Sigmoid colon (tissue), 7 donors: ENCODE data around the gene INA. TPM values are rescaled to one million over a fixed set of nuclear protein-coding genes. Genes with fewer than 3 reads are reported as not detected.

Experiments
- DNase-seq: peaks from one replicate; pipeline ENCODE4 v3.0.0-alpha.2; 2019
- H3K27ac ChIP-seq, 4 donors: fragments of 200-600 bp; sonication (generic); one replicate each; pipeline ENCODE4 v1.5.1; 2016 to 2019; ENCODE audit warnings: mild to moderate bottlenecking in 1 of 4
- H3K27me3 ChIP-seq, 3 donors: fragments of 200-600 bp; sonication (generic); one replicate each; pipeline ENCODE4 v1.5.1; 2019; ENCODE audit warnings: mild to moderate bottlenecking in 1 of 3
- H3K36me3 ChIP-seq, 4 donors: fragments of 200-600 bp; sonication (generic); one replicate each; pipeline ENCODE4 v1.5.1; 2016 to 2019
- H3K4me1 ChIP-seq, 4 donors: fragments of 200-600 bp; sonication (generic); one replicate each; pipeline ENCODE4 v1.5.1; 2017 to 2019
- H3K4me3 ChIP-seq, 4 donors: fragments of 200-600 bp; sonication (generic); one replicate each; pipeline ENCODE4 v1.5.1; 2017 to 2019; ENCODE audit warnings: mild to moderate bottlenecking in 2 of 4, moderate library complexity in 1 of 4
- H3K9me3 ChIP-seq, 4 donors: fragments of 200-600 bp in 3 of 4; sonication (generic) in 3 of 4; one replicate each; pipeline versions ENCODE4 v1.5.1 to v1.6.1; 2013 to 2019
- CTCF ChIP-seq, 4 experiments: fragments of 450-650 bp in 3 of 4; fragments of 200-600 bp in 1 of 4; IDR thresholded peaks; one replicate each; pipeline ENCODE4 v1.5.1; 2016 to 2019; ENCODE audit warnings: antibody characterized with exemption in 4 of 4, mild to moderate bottlenecking in 3 of 4, moderate library complexity in 2 of 4
- EP300 ChIP-seq, 4 donors: sonication (generic); formaldehyde crosslinking; IDR thresholded peaks; one replicate each; pipeline ENCODE4 v1.6.1; 2017; ENCODE audit warnings: antibody characterized with exemption in 4 of 4
- POLR2A ChIP-seq, 2 donors: fragments of 450-650 bp; IDR thresholded peaks; one replicate each; pipeline ENCODE4 v1.6.1; 2016; ENCODE audit warnings: antibody characterized with exemption in 2 of 2, mild to moderate bottlenecking in 2 of 2, moderate library complexity in 2 of 2
- POLR2AphosphoS5 ChIP-seq, 4 donors: sonication (generic); formaldehyde crosslinking; IDR thresholded peaks; one replicate each; pipeline ENCODE4 v1.6.1; 2017; ENCODE audit warnings: antibody characterized with exemption in 4 of 4
- WGBS, 2 donors: extraction: QIAGEN DNeasy Blood & Tissue Kit; methylation state at CpG; one replicate each; pipeline ENCODE4 v1.1.7; 2013; 5-methylcytosine and 5-hydroxymethylcytosine counted together
- intact Hi-C: fragments of 100-400 bp; cut with DNase I; formaldehyde crosslinking; loops from one replicate; pipeline ENCODE4 v1.15.1; 2023
- polyA plus RNA-seq, 3 donors: library from polyadenylated mRNA; stranded (reverse); fragments of 200-250 nt; gene quantifications; one replicate each; pipeline ENCODE4 v1.2.3, GENCODE V29; 2013
- total RNA-seq, 4 donors: library from RNA; depleted of rRNA; stranded (reverse); fragments of >200 nt; gene quantifications; one replicate each; pipeline ENCODE4 v1.1.0, GENCODE V29; 2016
- donor health status: healthy with polysubstance abuse.
- donor health status: Bipolar disorder and iron deficiency.
- donor health status: healthy.

The INA gene
- total and polyA plus RNA-seq, 7 donors: 2.0 to 11.8 (median 4.4) TPM; not detected in 2

- Histone ChIP-seq H3K4me3 (no peak overlapping the region), H3K27me3 (peaks cover 0 to 18% (median 0%) of the 10 kb centered on the region in 3 donors), H3K9me3 (no peaks in the 10 kb centered on the region), H3K4me1 (no peaks in the 10 kb centered on the region), H3K36me3 (no peaks in the 10 kb centered on the region), H3K27ac (no peak overlapping the region)
- TF ChIP-seq CTCF (IDR thresholded peaks at IDR 0.05) (no peak), POLR2A (IDR thresholded peaks at IDR 0.05) (no peak), POLR2AphosphoS5 (IDR thresholded peaks at IDR 0.05) (no peak), EP300 (IDR thresholded peaks at IDR 0.05) (no peak)
- DNase-seq: no peak
- intact Hi-C loops: no loop called here
- 67 to 81% methylated on average over 4 of the region's 4 CpGs for WGBS, 2 donors
Observed at GRCh38 chr10:103291588-103291987, 14.7 kb downstream of the INA start.

- intact Hi-C loops: no loop called here
- TF ChIP-seq POLR2AphosphoS5 (IDR thresholded peaks at IDR 0.05): no peak
- TF ChIP-seq CTCF (IDR thresholded peaks at IDR 0.05): no peak
- no peak for TF ChIP-seq EP300 (IDR thresholded peaks at IDR 0.05)
- TF ChIP-seq POLR2A (IDR thresholded peaks at IDR 0.05): no peak
- WGBS, 2 donors: 57 to 75% methylated on average over 2 of the region's 2 CpGs
- no peaks in the 10 kb centered on the region for H3K36me3 ChIP-seq
- no peaks in the 10 kb centered on the region for H3K9me3 ChIP-seq
- no peak for DNase-seq
- H3K4me3 ChIP-seq: no peak overlapping the region
- no peaks in the 10 kb centered on the region for H3K4me1 ChIP-seq
- H3K27me3 ChIP-seq: no peaks in the 10 kb centered on the region
- no peak overlapping the region for H3K27ac ChIP-seq
Observed at GRCh38 chr10:103295374-103296015, 18.6 kb downstream of the INA start.

- WGBS, 2 donors: 41 to 79% methylated on average over 5 of the region's 5 CpGs
- peaks cover 0 to 78% (median 15%) of the 10 kb centered on the region in 4 donors for H3K36me3 ChIP-seq
- TF ChIP-seq POLR2A (IDR thresholded peaks at IDR 0.05): no peak
- no peak for TF ChIP-seq EP300 (IDR thresholded peaks at IDR 0.05)
- TF ChIP-seq POLR2AphosphoS5 (IDR thresholded peaks at IDR 0.05): no peak
- TF ChIP-seq CTCF (IDR thresholded peaks at IDR 0.05): no peak
Observed at GRCh38 chr10:103307594-103307993, 30.7 kb downstream of the INA start.

GRCh38 chr10:103310197-103310596 is 33.3 kb downstream of the INA start:
- intact Hi-C loops: no loop called here
- Histone ChIP-seq H3K36me3 (peaks cover 0 to 92% (median 24%) of the 10 kb centered on the region in 4 donors), H3K27ac (no peak overlapping the region), H3K27me3 (no peaks in the 10 kb centered on the region), H3K9me3 (no peaks in the 10 kb centered on the region), H3K4me3 (no peak overlapping the region), H3K4me1 (no peaks in the 10 kb centered on the region)
- DNase-seq: no peak
- WGBS, 2 donors: 97 to 100% methylated on average over 1 of the region's 1 CpG
- TF ChIP-seq POLR2A (IDR thresholded peaks at IDR 0.05) (no peak), CTCF (IDR thresholded peaks at IDR 0.05) (no peak)

More at GRCh38 chr10:103307594-103307993, 30.7 kb downstream of the INA start:
- Histone ChIP-seq H3K4me3 (no peak overlapping the region), H3K27me3 (no peaks in the 10 kb centered on the region), H3K27ac (no peak overlapping the region), H3K9me3 (no peaks in the 10 kb centered on the region), H3K4me1 (no peaks in the 10 kb centered on the region)
- DNase-seq: no peak
- intact Hi-C loops: no loop called here

- H3K4me3 ChIP-seq: no peak overlapping the region
- no peak overlapping the region for H3K27ac ChIP-seq
- H3K36me3 ChIP-seq: peaks cover 0 to 86% (median 20%) of the 10 kb centered on the region in 4 donors
- H3K27me3 ChIP-seq: no peaks in the 10 kb centered on the region
- no peak for TF ChIP-seq CTCF (IDR thresholded peaks at IDR 0.05)
- TF ChIP-seq POLR2A (IDR thresholded peaks at IDR 0.05): no peak
- no peak for TF ChIP-seq EP300 (IDR thresholded peaks at IDR 0.05)
- no peak for TF ChIP-seq POLR2AphosphoS5 (IDR thresholded peaks at IDR 0.05)
- no peaks in the 10 kb centered on the region for H3K9me3 ChIP-seq
- intact Hi-C loops: no loop called here
- H3K4me1 ChIP-seq: no peaks in the 10 kb centered on the region
- no peak for DNase-seq
Observed at GRCh38 chr10:103316087-103316486, 39.1 kb downstream of the INA start.
